Bronchial epithelial cell (primary cell): ENCODE measurements around the gene DDX39B. TPM values are rescaled to one million over a fixed set of nuclear protein-coding genes. Genes with fewer than 3 reads are reported as not detected.

Experiments used
- DNase-seq: peaks from one replicate; pipeline ENCODE4 v3.0.0-alpha.2; 2010; ENCODE audit warnings: low read depth
- FAIRE-seq: peaks from 2 replicates; lab custom pipeline; 2011; peaks lifted over from hg19 to GRCh38; lab: Jason Lieb, UNC
- H3K27me3 ChIP-seq: 2 replicates; pipeline ENCODE4 v1.5.1; 2011; ENCODE audit warnings: low read length; ENCODE audit not compliant: control insufficient read depth, insufficient read depth
- H3K36me3 ChIP-seq: 2 replicates; pipeline ENCODE4 v1.5.1; 2011; ENCODE audit warnings: low read length; ENCODE audit not compliant: control insufficient read depth, insufficient read depth
- H3K4me3 ChIP-seq: 2 replicates; pipeline ENCODE4 v1.5.1; 2011; ENCODE audit warnings: mild to moderate bottlenecking, low read depth, low read length, control low read depth
- CTCF ChIP-seq: IDR thresholded peaks from 2 replicates; pipeline ENCODE4 v1.5.1; 2011; ENCODE audit warnings: mild to moderate bottlenecking, moderate library complexity, low read length, control low read depth, inconsistent platforms; ENCODE audit not compliant: insufficient read depth, severe bottlenecking
- total RNA-seq: library from RNA; depleted of rRNA; stranded (reverse); fragments of >200 nt; gene quantifications from 2 replicates; pipeline ENCODE4 v1.2.1, GENCODE V29; 2014

Gene DDX39B
- total RNA-seq, 1 donor from 2014 or later, result 385 TPM

DNA sequence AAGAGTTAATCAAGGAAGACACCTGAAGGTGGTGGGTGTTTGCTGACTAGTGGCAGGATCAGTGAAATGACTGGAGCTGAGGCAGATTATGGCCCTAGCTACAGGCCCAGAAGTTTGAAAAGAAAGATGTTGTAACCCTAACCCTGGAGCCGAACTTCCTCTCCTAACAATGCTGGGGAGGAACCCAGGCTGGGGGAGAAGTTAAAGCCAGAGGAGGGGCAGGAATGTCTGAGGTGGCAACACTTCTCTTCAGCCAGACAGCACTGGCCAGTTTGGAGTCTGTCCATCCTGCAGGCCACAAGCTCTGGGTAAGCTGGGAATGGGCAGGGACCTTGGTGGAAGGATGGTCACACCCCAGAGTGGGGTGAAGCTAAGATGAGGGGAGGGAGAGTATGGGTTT, 44.2 kb upstream of the DDX39B start, which contains the start of gene LST1:
TSS of gene LST1 (plus strand) at position 270 of the 400 bp plus-strand sequence. CDS start 1,023 bp downstream, outside the sequence.
- no peak within 1 kb of the TSS for H3K4me3 ChIP-seq
- H3K36me3 ChIP-seq, result no peaks in the 10 kb centered on the region
- FAIRE-seq, result no peak
- no peak for DNase-seq
- no peak for TF ChIP-seq CTCF
- no peaks in the 10 kb centered on the region for H3K27me3 ChIP-seq

DNA sequence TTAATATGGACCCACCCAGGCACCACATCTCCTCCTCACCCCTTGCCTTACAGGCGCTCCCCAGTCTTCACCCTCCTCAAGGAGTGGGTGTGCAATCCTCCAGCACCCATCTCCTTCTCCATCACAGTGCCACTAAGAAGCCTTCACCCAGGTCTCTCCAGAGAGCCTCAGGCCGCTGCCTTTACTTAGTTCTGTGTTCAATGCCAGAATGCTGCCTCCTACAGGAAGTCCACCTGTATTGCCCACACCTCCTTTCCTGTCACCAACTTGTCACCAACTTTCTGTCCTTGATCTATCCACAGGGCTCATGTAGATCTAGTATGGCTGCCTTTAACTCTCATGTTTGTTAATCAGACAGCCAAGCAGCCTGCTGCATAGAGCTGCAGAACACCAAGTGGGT, 43.7 kb upstream of the DDX39B start:
- FAIRE-seq (no peak), DNase-seq (no peak)
- TF ChIP-seq CTCF, result peak; percentile 5
- H3K4me3 ChIP-seq, result no peak overlapping the region
- no peaks in the 10 kb centered on the region for H3K36me3 ChIP-seq
- no peaks in the 10 kb centered on the region for H3K27me3 ChIP-seq

GRCh38 chr6:31582230-31582643, 40.4 kb upstream of the DDX39B start, which contains the start of gene LTB:
TSS of gene LTB (minus strand) at chr6:31582424. CDS start at chr6:31582417, 7 bp downstream.
- no peak for TF ChIP-seq CTCF
- H3K4me3 ChIP-seq, result peak within 1 kb of the TSS; percentile 68
- no peaks in the 10 kb centered on the region for H3K36me3 ChIP-seq
- no peaks in the 10 kb centered on the region for H3K27me3 ChIP-seq
- FAIRE-seq, result no peak
- no peak for DNase-seq

DNA sequence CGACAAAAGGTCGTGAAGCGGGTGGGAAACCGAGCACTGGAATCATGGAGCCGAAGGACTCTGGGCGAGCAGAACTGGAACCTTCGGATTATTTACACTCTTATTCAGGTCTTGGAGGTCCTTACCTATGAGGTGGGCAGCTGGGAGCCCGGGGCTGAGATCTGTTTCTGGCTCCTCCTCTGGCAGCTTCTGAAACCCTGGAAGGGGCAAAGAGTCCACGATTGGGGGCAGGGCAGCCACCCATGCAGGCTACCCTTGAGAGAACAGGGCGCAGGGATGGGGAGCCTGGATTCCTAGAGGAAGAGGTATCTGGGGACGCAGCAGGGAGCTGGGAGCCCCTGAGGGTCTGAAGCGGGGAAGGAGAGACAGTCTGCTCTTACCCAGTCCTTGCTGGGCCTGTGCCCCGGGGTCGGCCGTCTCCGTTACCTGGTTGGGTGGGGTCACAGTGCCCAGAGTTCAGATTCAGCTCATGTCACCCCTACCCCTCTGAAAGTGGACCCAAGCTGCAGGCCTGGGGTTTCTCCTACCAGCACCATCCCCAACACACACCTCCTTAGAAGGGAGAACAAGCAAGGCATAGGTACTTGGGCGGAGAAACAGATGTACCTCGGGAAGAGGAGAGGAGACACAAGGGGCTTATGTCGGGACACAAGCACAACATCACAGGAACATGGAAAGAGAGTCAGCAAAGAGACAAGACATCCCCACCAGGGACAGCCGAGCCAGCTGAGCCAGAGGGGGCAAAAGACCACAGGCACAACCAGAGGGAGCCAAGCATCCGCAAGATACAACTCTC, 39.8 kb upstream of the DDX39B start:
- H3K4me3 ChIP-seq, result peak overlapping the region; percentile 68
- FAIRE-seq, result no peak
- no peak for TF ChIP-seq CTCF
- no peaks in the 10 kb centered on the region for H3K36me3 ChIP-seq
- no peaks in the 10 kb centered on the region for H3K27me3 ChIP-seq
- DNase-seq, result no peak

DNA sequence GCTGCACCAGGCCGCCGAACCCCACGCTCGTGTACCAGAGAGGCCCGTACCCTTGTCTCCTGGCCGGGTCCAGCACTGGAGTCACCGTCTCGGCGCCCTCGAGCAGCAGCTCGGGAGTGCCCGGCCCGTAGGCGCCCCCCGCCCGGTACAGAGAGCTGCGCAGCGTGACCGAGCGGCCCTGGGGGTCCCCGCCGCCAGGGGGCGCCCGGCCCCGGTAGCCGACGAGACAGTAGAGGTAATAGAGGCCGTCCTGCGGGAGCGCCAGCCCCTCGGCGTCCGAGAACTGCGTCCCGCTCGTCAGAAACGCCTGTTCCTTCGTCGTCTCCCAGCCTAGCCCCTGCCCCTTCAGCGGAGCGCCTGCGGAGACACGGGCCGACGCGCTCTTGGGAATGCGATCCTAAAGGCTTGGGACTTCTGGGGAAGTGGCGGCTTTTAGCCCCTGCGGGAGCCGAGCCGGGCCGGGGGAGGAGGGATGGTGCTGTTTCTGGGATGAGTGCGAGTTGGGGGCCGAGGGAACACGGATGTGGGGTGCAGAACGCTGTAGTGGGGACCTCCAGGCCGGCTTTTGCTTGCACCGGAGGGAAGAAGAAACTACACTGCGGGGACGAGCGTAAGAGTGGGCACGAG, 39.1 kb upstream of the DDX39B start:
- Histone ChIP-seq H3K4me3 (peak overlapping the region; percentile 68), H3K27me3 (no peaks in the 10 kb centered on the region), H3K36me3 (no peaks in the 10 kb centered on the region)
- DNase-seq (peak; percentile 45), FAIRE-seq (no peak)
- peak; percentile 95 for TF ChIP-seq CTCF

DNA sequence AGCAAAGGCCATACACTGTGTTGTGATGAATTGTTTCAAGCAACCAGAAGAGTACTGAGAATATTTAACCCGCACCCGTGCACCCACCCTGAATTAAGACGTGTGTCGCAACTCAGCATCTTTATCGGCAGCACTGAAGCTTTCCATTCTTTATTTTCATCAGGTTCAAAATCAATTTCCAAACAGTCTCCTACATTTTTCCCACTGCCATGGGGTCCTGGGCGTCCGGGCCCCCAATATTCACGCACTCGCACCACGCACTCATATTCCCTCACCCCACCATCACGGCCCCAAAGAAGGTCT, 38.6 kb upstream of the DDX39B start:
- TF ChIP-seq CTCF, result no peak
- H3K4me3 ChIP-seq, result peak overlapping the region; percentile 68
- FAIRE-seq, result no peak
- no peaks in the 10 kb centered on the region for H3K36me3 ChIP-seq
- no peak for DNase-seq
- H3K27me3 ChIP-seq, result no peaks in the 10 kb centered on the region
